Endothelial cell of umbilical vein (primary cell): ENCODE results near the gene KCNG1.

Experiments
- CTCF ChIP-seq, 2 donors: IDR thresholded peaks; 1 replicate in 1 of 2; 2 replicates in 1 of 2; pipeline ENCODE4 v1.5.1; 2011; ENCODE audit warnings: low read length in 2 of 2, mild to moderate bottlenecking in 2 of 2, moderate library complexity in 2 of 2, control low read depth in 1 of 2, inconsistent platforms in 1 of 2, low read depth in 1 of 2; ENCODE audit not compliant: insufficient read depth in 1 of 2; ENCODE audit errors: extremely low read depth in 1 of 2
- EZH2 ChIP-seq: IDR thresholded peaks from 2 replicates; pipeline ENCODE4 v1.6.1; 2012; ENCODE audit warnings: borderline replicate concordance, low read depth, mild to moderate bottlenecking, moderate library complexity, low read length, inconsistent platforms; ENCODE audit not compliant: severe bottlenecking
- FOS ChIP-seq: IDR thresholded peaks from 2 replicates; pipeline ENCODE4 v1.6.1; 2011; ENCODE audit warnings: mild to moderate bottlenecking, low read length, moderate library complexity, borderline replicate concordance; ENCODE audit not compliant: insufficient read depth
- GATA2 ChIP-seq: IDR thresholded peaks from 2 replicates; pipeline ENCODE4 v1.7.0; 2011; ENCODE audit warnings: low read depth, mild to moderate bottlenecking, moderate library complexity, mixed read lengths, low read length; ENCODE audit not compliant: insufficient read length, insufficient read depth
- JUN ChIP-seq: IDR thresholded peaks from 2 replicates; pipeline ENCODE4 v1.6.1; 2011; ENCODE audit warnings: borderline replicate concordance, low read depth; ENCODE audit not compliant: insufficient read length, insufficient read depth
- MAX ChIP-seq: IDR thresholded peaks from 2 replicates; pipeline ENCODE4 v1.6.1; 2011; ENCODE audit not compliant: insufficient read depth, insufficient read length
- MYC ChIP-seq: IDR thresholded peaks from one replicate; pipeline ENCODE4 v1.6.1; 2011; ENCODE audit warnings: mild to moderate bottlenecking, low read depth, low read length
- POLR2A ChIP-seq: IDR thresholded peaks from 2 replicates; pipeline ENCODE4 v1.6.1; 2012; ENCODE audit warnings: low read depth, mild to moderate bottlenecking, control low read depth, low read length
- POLR2AphosphoS5 ChIP-seq: IDR thresholded peaks from 2 replicates; pipeline ENCODE4 v1.6.1; 2012; ENCODE audit warnings: low read depth, mild to moderate bottlenecking, control low read depth, low read length, moderate library complexity; ENCODE audit not compliant: insufficient read depth

- TF ChIP-seq EZH2 = no peak
- TF ChIP-seq POLR2A = no peak
- no peak for TF ChIP-seq CTCF (IDR thresholded peaks at IDR 0.05; ENCODE audit: extremely low read depth in 1 of 2, insufficient read depth in 1 of 2, low read depth in 1 of 2, low read length in 2 of 2)
- TF ChIP-seq JUN = no peak
- no peak for TF ChIP-seq POLR2AphosphoS5
- no peak for TF ChIP-seq GATA2
- TF ChIP-seq MAX = no peak
- TF ChIP-seq FOS = no peak
- TF ChIP-seq MYC = no peak
These were observed 2.2 kb downstream of the KCNG1 start for GRCh38 chr20:51020657-51021056.
